HG03045 (cell line): Measurements from ENCODE around the gene FBXO11.
"Not testable (repeated sequence)": the region's sequence is repeated elsewhere in the genome, so short reads cannot be mapped to it uniquely, and the experiment has no call there.

Experiments
- ATAC-seq: cut with Tn5 transposase; IDR thresholded peaks from one replicate; pipeline ENCODE4 v1.9.1; 2021; ENCODE audit warnings: mild to moderate bottlenecking, moderate library complexity; ENCODE audit not compliant: unreplicated experiment

FBXO11 gene

DNA sequence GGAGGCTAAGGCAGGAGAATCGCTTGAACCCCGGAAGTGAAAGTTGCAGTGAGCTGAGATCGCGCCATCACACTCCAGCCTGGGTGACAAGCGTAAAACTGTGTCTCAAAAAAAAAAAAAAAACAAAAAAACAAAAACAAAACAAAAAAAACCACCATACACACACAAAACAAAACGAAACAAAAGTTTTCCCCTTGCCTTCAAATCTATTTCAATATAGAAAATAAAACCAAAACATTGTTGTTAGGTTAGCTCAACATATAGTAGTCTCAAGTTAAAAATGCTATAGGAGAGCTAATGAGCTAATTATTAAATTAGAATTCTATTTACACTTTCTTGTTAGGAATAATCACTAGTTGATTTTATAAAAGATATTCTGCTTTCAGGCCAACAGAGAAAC, 43.3 kb downstream of the FBXO11 start:
- ATAC-seq = no peak

- not testable (repeated sequence) for ATAC-seq
These were observed 53.1 kb downstream of the FBXO11 start for GRCh38 chr2:47853067-47853777.

GRCh38 chr2:47850198-47850597, 56.1 kb downstream of the FBXO11 start:
- ATAC-seq = no peak

DNA sequence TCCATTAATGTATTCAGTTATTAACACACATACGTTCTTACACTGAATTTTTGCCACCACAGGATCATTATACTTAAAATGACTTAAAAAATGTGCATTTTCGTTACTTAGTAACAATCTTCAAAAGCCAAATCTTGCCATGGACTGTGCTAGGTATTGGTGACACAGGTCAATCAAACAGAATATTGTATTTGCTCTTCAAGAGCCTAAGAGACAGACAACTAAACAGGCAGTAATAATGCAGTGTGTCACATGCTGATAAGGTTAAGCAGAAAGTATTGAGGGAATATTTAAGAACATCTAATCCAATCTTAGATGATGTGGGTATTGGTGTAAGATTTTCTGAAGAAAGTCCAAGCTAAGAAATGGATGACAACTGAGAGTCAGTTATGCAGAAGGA, 56.9 kb downstream of the FBXO11 start:
- ATAC-seq = no peak

GRCh38 chr2:47844162-47844561, 62.1 kb downstream of the FBXO11 start:
- ATAC-seq = no peak

- no peak for ATAC-seq
These were observed 62.9 kb downstream of the FBXO11 start for GRCh38 chr2:47843407-47843806.

DNA sequence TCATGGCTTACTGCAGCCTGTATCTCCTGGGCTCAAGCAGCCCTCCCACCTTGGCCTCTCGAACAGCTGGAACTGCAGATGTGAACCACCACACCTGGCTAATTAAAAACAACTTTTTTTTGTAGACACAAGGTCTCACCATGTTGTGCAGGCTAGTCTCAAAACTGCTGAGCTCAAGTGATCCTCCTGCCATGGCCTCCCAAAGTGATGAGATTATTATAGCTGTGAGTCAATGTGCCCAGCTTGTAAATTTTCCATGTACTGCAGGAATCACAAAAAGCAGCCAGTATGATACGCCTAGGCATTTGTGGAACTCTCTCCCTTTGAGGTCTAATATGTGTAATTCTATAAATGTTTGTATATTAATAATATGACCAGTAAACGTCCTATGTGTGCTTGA, 63.5 kb downstream of the FBXO11 start:
- ATAC-seq = no peak

DNA sequence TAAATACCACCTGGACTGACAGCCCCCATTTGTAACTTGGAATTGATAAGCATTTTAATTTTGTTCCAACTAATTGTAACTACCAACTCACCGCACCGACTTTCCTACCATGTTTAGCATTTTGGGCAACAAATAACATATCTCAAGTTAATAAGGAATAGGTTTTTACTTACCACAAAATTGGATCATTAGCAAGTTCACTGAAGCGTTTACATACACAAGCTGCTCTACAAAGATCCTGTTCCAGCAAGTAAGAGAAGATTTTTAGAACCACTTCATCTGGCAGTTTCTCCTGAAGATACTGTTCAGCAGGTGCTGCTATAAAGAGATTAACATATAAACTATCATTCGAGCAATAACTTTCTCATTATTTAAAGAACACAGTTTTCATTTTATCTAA, 67.6 kb downstream of the FBXO11 start:
- ATAC-seq = no peak

DNA sequence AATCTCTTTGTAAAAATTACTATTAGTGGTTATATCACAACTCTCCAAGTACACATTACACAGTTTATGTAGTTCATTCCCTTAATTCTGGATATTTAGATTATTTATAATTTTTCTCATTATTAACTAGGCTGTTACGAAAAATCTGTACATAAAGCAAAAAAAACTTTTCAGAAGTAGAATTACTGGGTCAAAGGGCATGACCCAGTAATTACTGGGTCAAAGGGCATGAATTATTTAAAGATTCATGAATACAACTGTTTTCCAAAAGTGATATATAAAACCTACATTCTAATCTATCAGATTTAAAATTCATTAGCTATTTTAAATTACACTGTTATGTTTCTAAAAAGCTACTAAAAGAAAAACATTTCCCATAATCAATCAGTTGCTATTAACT, 68.0 kb downstream of the FBXO11 start:
- no peak for ATAC-seq

GRCh38 chr2:47833516-47833968, 72.8 kb downstream of the FBXO11 start:
- peak; percentile 48 for ATAC-seq

GRCh38 chr2:47822518-47822917, 83.8 kb downstream of the FBXO11 start:
- ATAC-seq = no peak

DNA sequence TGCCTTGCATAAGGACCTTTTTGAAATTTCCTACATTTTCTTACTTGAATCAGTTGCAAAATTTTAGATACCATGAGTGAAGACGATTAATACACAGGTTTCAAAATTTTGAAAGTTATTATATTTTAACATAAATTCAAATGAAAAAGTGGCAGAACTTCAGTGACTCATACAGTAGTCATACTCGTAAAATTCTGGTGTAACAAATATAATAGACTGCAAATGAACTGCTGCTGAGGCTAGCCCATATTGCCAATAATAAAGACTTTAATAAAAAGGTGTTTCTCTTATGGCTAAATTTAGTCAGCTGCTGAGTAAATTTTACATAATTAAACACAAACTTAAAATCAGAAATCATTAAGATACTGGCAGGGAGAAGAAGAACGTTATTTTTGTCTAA, 86.5 kb downstream of the FBXO11 start:
- ATAC-seq = no peak

DNA sequence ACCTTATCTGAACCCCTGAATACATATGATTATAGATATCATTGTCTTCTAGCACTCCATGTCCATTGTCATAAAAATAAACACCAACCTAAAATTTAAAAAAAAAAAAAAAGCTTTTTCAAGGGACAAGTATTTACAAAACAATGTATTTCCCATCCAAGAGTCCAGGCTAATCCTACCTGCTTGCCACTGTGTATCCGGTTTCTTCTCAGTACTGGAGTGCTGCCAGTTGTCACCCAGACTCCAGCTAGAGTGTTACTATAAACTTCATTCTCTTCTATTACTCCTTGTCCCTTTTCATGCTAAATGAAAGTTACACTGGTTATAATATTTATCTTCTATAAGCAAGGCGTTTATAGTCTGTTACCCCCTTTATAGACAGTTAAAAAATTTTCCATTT, 87.5 kb downstream of the FBXO11 start:
- no peak for ATAC-seq

- no peak for ATAC-seq
These were observed 90.5 kb downstream of the FBXO11 start for GRCh38 chr2:47815764-47816163.

DNA sequence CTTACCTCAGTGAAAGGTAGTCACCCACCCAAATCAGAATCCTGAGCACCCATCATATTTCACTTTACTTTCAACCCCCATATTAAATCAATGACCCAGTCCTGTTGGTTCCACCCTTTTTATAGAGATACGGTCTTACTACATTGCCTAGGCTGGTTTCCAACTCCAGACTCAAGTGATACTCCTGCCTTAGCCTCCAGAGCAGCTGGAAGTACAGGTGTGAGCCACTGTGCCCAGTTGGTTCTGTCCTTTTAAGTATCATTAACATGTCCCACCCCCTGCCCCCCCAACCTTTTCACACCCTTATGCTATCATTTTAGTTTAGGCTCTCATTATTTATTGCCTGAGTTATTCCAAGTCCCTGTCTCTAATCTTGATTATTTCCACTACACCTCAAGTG, 94.6 kb downstream of the FBXO11 start:
- ATAC-seq = no peak

DNA sequence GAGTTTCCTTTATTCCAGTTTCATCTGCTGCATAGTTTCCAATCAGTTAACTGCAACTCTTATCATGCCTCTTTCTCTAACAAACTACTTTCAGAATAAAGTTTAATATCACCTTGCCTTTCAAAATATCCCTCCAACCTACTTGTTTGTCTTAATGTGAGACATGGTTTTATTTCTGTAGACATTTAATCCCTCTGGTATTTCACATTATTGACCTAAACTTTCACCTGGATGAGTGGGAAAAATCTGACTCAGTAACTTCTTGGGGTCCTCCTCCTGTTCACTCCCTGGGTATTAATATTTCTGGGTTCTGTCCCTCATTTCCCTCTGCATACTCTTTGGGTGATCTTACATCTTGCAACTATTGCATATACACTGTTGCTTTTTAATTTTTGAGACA, 95.4 kb downstream of the FBXO11 start:
- ATAC-seq = no peak

DNA sequence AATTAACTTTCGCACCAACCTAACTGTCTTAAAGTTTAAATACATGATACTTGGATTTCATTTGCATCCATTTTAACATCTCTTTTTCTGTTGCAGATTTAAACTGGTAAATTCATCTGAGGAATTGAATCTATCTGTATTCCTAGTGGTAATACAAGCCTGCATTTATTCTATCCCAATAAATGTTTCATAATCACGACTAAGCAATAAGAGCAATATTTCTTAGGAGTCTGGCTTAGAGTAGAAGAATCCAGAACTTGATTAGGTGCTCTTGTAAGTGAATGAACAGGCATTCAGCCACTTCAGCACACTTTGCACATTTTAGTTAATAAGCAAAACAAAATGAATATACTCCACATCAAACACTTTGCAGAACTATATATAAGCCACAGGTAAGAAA, 96.4 kb downstream of the FBXO11 start:
- no peak for ATAC-seq

GRCh38 chr2:47808614-47809013, 97.7 kb downstream of the FBXO11 start:
- no peak for ATAC-seq

DNA sequence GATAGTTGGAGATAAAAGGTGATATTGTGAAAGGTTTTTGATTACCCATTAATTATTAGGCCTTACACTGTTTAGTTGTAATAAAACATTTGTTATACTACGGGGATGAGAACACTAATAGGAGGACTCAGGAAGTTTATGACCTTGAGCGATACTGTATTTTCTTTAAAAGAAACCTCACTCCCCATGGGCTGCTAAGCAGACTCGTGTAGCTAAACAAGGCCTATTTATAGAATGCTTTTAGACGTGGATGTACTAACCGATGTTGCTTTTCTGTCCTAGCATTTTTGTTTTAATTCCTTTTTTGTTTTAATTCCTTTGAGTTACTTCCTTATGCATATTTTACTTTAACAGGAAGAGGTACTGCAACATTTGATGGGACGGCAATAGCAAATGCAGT, 100.4 kb downstream of the FBXO11 start:
- ATAC-seq = no peak

- no peak for ATAC-seq
These were observed 102.5 kb downstream of the FBXO11 start for GRCh38 chr2:47803770-47804169.

GRCh38 chr2:47803363-47803762, 102.9 kb downstream of the FBXO11 start:
- ATAC-seq = no peak

- no peak for ATAC-seq
These were observed 105.2 kb downstream of the FBXO11 start for GRCh38 chr2:47801118-47801517.

GRCh38 chr2:47799031-47799609, 107.2 kb downstream of the FBXO11 start:
- ATAC-seq = no peak
